B cell (primary cell): ENCODE measurements around the gene PNPO. TPM values are rescaled to one million over a fixed set of nuclear protein-coding genes. Genes with fewer than 3 reads are reported as not detected.

Experiments
- ATAC-seq: fragments of 200-7000 bp; cut with Tn5 transposase; one replicate; pipeline ENCODE4 v1.10.0; 2021; ENCODE audit warnings: low read depth, mild to moderate bottlenecking, moderate number of reproducible peaks, moderate library complexity
- CTCF ChIA-PET: fragments of 350-600 bp; sonication (Branson Sonifier 250); formaldehyde crosslinking; loops from one replicate; lab custom pipeline; 2021; ENCODE audit warnings: antibody characterized with exemption, inconsistent platforms; lab: Charles Lee
- POLR2A ChIA-PET: fragments of 350-600 bp; sonication (Branson Sonifier 250); formaldehyde crosslinking; loops from one replicate; lab custom pipeline; 2021; ENCODE audit warnings: antibody characterized with exemption; lab: Charles Lee
- DNase-seq: peaks from one replicate; pipeline ENCODE4 v3.0.0; 2013
- H2AFZ ChIP-seq: 2 replicates; pipeline ENCODE4 v1.6.1; 2012; ENCODE audit warnings: mild to moderate bottlenecking, low read depth, low read length; ENCODE audit not compliant: insufficient read depth, poor library complexity, severe bottlenecking
- H3K27ac ChIP-seq, 2 donors: 1 replicate in 1 of 2; 2 replicates in 1 of 2; pipeline ENCODE4 v1.5.1; 2012 to 2013; ENCODE audit warnings: low read length in 2 of 2, mild to moderate bottlenecking in 2 of 2, moderate library complexity in 1 of 2
- H3K27me3 ChIP-seq, 4 experiments: fragments of 200-600 bp in 1 of 4; sonication (generic) in 1 of 4; replicated peaks in 1 of 4; 1 replicate in 2 of 4; 2 replicates in 2 of 4; pipeline versions ENCODE4 v1.6.1 to v1.7.0; 2013 to 2016; ENCODE audit warnings: low read length in 3 of 4, mild to moderate bottlenecking in 2 of 4, mixed read lengths in 1 of 4, moderate library complexity in 1 of 4; ENCODE audit not compliant: insufficient read depth in 4 of 4, control insufficient read depth in 3 of 4; ENCODE audit errors: control extremely low read depth in 1 of 4
- H3K36me3 ChIP-seq, 2 experiments: replicated peaks in 1 of 2; 1 replicate in 1 of 2; 2 replicates in 1 of 2; pipeline versions ENCODE4 v1.6.1 to v1.7.1; 2013; ENCODE audit warnings: low read length in 1 of 2; ENCODE audit not compliant: insufficient read depth in 2 of 2, control insufficient read depth in 1 of 2; ENCODE audit errors: control extremely low read depth in 1 of 2, extremely low read depth in 1 of 2
- H3K4me1 ChIP-seq, 2 donors: fragments of 200-600 bp in 1 of 2; sonication (generic) in 1 of 2; 1 replicate in 1 of 2; 2 replicates in 1 of 2; pipeline versions ENCODE4 v1.5.1 to v1.6.1; 2013 to 2017; ENCODE audit warnings: low read length in 2 of 2; ENCODE audit not compliant: control insufficient read depth in 2 of 2, insufficient read depth in 2 of 2
- H3K4me2 ChIP-seq: replicated peaks from 2 replicates; pipeline ENCODE3; 2012; ENCODE audit warnings: mild to moderate bottlenecking, low read depth, low read length; ENCODE audit not compliant: poor library complexity, severe bottlenecking
- H3K4me3 ChIP-seq, 5 experiments: fragments of 200-600 bp in 1 of 5; sonication (generic) in 1 of 5; 1 replicate in 3 of 5; 2 replicates in 2 of 5; pipeline versions ENCODE4 v1.5.1 to v1.7.0; 2011 to 2016; ENCODE audit warnings: low read length in 4 of 5, mild to moderate bottlenecking in 4 of 5, low read depth in 2 of 5, control low read depth in 1 of 5, moderate library complexity in 1 of 5; ENCODE audit not compliant: insufficient read depth in 1 of 5; ENCODE audit errors: control extremely low read depth in 1 of 5, extremely low read depth in 1 of 5
- H3K79me2 ChIP-seq: fragments of 200-600 bp; sonication (generic); one replicate; pipeline ENCODE4 v1.6.0; 2016; ENCODE audit warnings: low read length; ENCODE audit not compliant: control insufficient read depth, insufficient read depth
- H3K9ac ChIP-seq: fragments of 200-600 bp; sonication (generic); 2 replicates; pipeline ENCODE4 v1.6.1; 2017; ENCODE audit warnings: mild to moderate bottlenecking, low read length, moderate library complexity
- H3K9me3 ChIP-seq, 3 donors: one replicate each; pipeline versions ENCODE4 v1.6.1 to v1.7.1; 2013; ENCODE audit warnings: low read length in 2 of 3; ENCODE audit not compliant: control insufficient read depth in 2 of 3, insufficient read depth in 1 of 3; ENCODE audit errors: control extremely low read depth in 1 of 3
- H4K20me1 ChIP-seq: 2 replicates; pipeline ENCODE4 v1.6.0; 2012; ENCODE audit warnings: mild to moderate bottlenecking, low read length; ENCODE audit not compliant: insufficient read depth, control insufficient read depth, poor library complexity, severe bottlenecking
- H3K27ac Mint-ChIP-seq: one replicate; pipeline ENCODE4 v1.8.0; 2021; ENCODE audit warnings: mixed read lengths
- H3K27me3 Mint-ChIP-seq: one replicate; pipeline ENCODE4 v1.8.0; 2021; ENCODE audit warnings: mixed read lengths
- H3K4me1 Mint-ChIP-seq: one replicate; pipeline ENCODE4 v1.8.0; 2021; ENCODE audit warnings: mixed read lengths
- H3K4me3 Mint-ChIP-seq: one replicate; pipeline ENCODE4 v1.8.0; 2021; ENCODE audit warnings: mixed read lengths
- H3K9me3 Mint-ChIP-seq: one replicate; pipeline ENCODE4 v1.8.0; 2022; ENCODE audit warnings: mixed read lengths; ENCODE audit not compliant: insufficient read depth
- EZH2 ChIP-seq: IDR thresholded peaks from 2 replicates; pipeline ENCODE4 v1.6.1; 2012; ENCODE audit warnings: borderline replicate concordance, low read depth, mild to moderate bottlenecking, moderate library complexity, low read length; ENCODE audit not compliant: insufficient read depth, poor library complexity, severe bottlenecking
- WGBS: methylation state at CpG from one replicate; pipeline ENCODE4 v1.1.5; 2013; ENCODE audit warnings: missing lambda C conversion rate; ENCODE audit not compliant: insufficient coverage; 5-methylcytosine and 5-hydroxymethylcytosine counted together
- intact Hi-C: fragments of 100-400 bp; cut with micrococcal nuclease; formaldehyde crosslinking; loops from one replicate; pipeline ENCODE4 v1.10.0; 2022
- polyA plus RNA-seq: library from polyadenylated mRNA; depleted of rRNA; stranded (reverse); fragments of >200 nt; gene quantifications from 2 replicates; pipeline ENCODE4 v1.2.3, GENCODE V29; 2012
- total RNA-seq, 2 donors: library from RNA; stranded (reverse); fragments of 120-200 nt in 1 of 2; gene quantifications; 1 replicate in 1 of 2; 2 replicates in 1 of 2; pipeline versions ENCODE4 v1.2.3 to v1.2.4, GENCODE V29; 2013 to 2022
- TF ChIP-seq, protein P1 (sequence below): fragments of 200-600 bp; IDR thresholded peaks from one replicate; pipeline ENCODE4 v1.8.0; 2022; ENCODE audit warnings: antibody characterized with exemption, mild to moderate bottlenecking

The PNPO gene
- total and polyA plus RNA-seq, 2 donors (not counting 1 experiment from before 2014, with no cell fraction given), result 8.0 to 14.7 TPM

- Mint-ChIP-seq H3K9me3 (no peaks in the 10 kb centered on the region), H3K4me3 (no peak overlapping the region), H3K4me1 (no peaks in the 10 kb centered on the region), H3K27ac (no peak overlapping the region), H3K27me3 (no peaks in the 10 kb centered on the region)
- H2AFZ ChIP-seq, result no peak overlapping the region
- no peaks in the 10 kb centered on the region for H3K27me3 ChIP-seq
- H3K9me3 ChIP-seq, result no peaks in the 10 kb centered on the region
- ATAC-seq, result no peak
- TF ChIP-seq EZH2, result no peak
- TF ChIP-seq, protein P1, sequence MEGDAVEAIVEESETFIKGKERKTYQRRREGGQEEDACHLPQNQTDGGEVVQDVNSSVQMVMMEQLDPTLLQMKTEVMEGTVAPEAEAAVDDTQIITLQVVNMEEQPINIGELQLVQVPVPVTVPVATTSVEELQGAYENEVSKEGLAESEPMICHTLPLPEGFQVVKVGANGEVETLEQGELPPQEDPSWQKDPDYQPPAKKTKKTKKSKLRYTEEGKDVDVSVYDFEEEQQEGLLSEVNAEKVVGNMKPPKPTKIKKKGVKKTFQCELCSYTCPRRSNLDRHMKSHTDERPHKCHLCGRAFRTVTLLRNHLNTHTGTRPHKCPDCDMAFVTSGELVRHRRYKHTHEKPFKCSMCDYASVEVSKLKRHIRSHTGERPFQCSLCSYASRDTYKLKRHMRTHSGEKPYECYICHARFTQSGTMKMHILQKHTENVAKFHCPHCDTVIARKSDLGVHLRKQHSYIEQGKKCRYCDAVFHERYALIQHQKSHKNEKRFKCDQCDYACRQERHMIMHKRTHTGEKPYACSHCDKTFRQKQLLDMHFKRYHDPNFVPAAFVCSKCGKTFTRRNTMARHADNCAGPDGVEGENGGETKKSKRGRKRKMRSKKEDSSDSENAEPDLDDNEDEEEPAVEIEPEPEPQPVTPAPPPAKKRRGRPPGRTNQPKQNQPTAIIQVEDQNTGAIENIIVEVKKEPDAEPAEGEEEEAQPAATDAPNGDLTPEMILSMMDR, result no peak
- no peak overlapping the region for H3K4me2 ChIP-seq
- no peak overlapping the region for H3K9ac ChIP-seq
- no peak for DNase-seq
- intact Hi-C loops, result no loop called here
- peaks cover 15 to 60% of the 10 kb centered on the region in 2 experiments for H3K36me3 ChIP-seq
- H3K4me1 ChIP-seq, result no peaks in the 10 kb centered on the region
- H3K79me2 ChIP-seq, result peaks cover 4% of the 10 kb centered on the region
- CTCF ChIA-PET, result no interaction called here
- 97% methylated on average over 17 of the region's 20 CpGs for WGBS
- POLR2A ChIA-PET, result no interaction called here
- H3K27ac ChIP-seq, result no peak overlapping the region
- no peak overlapping the region for H3K4me3 ChIP-seq
- no peaks in the 10 kb centered on the region for H4K20me1 ChIP-seq
These were observed 13.5 kb upstream of the PNPO start for GRCh38 chr17:47927821-47928400.

DNA sequence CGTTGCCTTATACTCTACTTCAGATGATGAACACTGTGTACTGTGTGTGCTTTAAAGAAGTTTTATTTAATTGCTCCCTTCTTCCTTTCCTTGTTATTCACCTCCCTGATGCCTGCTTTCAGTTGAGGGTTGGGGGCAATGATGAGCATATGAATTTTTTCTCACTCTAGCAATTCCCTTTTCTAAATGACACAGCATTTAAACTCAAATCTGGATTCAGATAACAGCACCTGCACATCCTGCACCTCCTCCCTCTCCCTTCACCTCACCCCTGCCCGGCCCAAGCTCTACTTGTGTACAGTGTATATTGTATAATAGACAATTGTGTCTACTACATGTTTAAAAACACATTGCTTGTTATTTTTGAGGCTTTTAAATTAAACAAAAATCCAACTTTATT, 13.0 kb upstream of the PNPO start:
- Histone ChIP-seq H4K20me1 (no peaks in the 10 kb centered on the region), H3K9ac (no peak overlapping the region), H3K36me3 (peaks cover 15 to 55% of the 10 kb centered on the region in 2 experiments), H3K27ac (no peak overlapping the region), H3K27me3 (no peaks in the 10 kb centered on the region), H3K4me3 (no peak overlapping the region), H3K79me2 (peaks cover 4% of the 10 kb centered on the region), H2AFZ (no peak overlapping the region), H3K4me1 (no peaks in the 10 kb centered on the region), H3K4me2 (no peak overlapping the region), H3K9me3 (no peaks in the 10 kb centered on the region)
- intact Hi-C loops, result no loop called here
- H3K4me3 Mint-ChIP-seq, result no peak overlapping the region
- ChIA-PET CTCF (no interaction called here), POLR2A (no interaction called here)
- no CpG with 5 or more reads among the region's 2 CpGs for WGBS
- H3K27me3 Mint-ChIP-seq, result no peaks in the 10 kb centered on the region
- TF ChIP-seq, protein P1, result no peak
- no peak for TF ChIP-seq EZH2
- DNase-seq, result no peak
- no peaks in the 10 kb centered on the region for H3K4me1 Mint-ChIP-seq
- H3K9me3 Mint-ChIP-seq, result no peaks in the 10 kb centered on the region
- no peak overlapping the region for H3K27ac Mint-ChIP-seq
- no peak for ATAC-seq
